ENCODE data around the gene ZNF512. TPM values are rescaled to one million over a fixed set of nuclear protein-coding genes. Genes with fewer than 3 reads are reported as not detected.

ZNF512 gene
- total RNA-seq (2022; extraction: Qiagen RNA extraction) = 14.8 to 19.7 TPM (median 17.7 TPM) in 5 replicates

GRCh38 chr2:27582695-27583389 is at the start of gene ZNF512:
TSS of gene ZNF512 (plus strand) at chr2:27583042. CDS start at chr2:27583113, 71 bp downstream.

GRCh38 chr2:27628767-27629709 is 46.2 kb downstream of the ZNF512 start, which contains the start of the genes CCDC121 and GPN1:
TSS of gene CCDC121 (minus strand) at chr2:27629012. CDS start at chr2:27627799, 1,213 bp downstream.
TSS of gene GPN1 (plus strand) at chr2:27629050. CDS start at chr2:27629059, 9 bp downstream.

GRCh38 chr2:27663285-27664153 is 80.7 kb downstream of the ZNF512 start, which contains the start of the genes SLC4A1AP and SUPT7L:
TSS of gene SLC4A1AP (plus strand) at chr2:27663889. CDS start at chr2:27663915, 26 bp downstream.
TSS of gene SUPT7L (minus strand) at chr2:27663614. CDS start at chr2:27662192, 1,422 bp downstream.

Other genes starting within 250 kb of the ZNF512 start
- gene GTF3C2, start 226.3 kb upstream of the ZNF512 start, total RNA-seq (2022; extraction: Qiagen RNA extraction) = 56.0 to 61.4 TPM (median 59.5 TPM) in 5 replicates
- 52.8 to 60.6 TPM (median 55.7 TPM) in 5 replicates for gene EIF2B4, start 212.7 kb upstream of the ZNF512 start, total RNA-seq (2022; extraction: Qiagen RNA extraction)
- gene SNX17, start 212.4 kb upstream of the ZNF512 start, total RNA-seq (2022; extraction: Qiagen RNA extraction) = 135 to 144 TPM (median 142 TPM) in 5 replicates
- gene ZNF513, start 202.3 kb upstream of the ZNF512 start, total RNA-seq (2022; extraction: Qiagen RNA extraction) = 11.8 to 14.7 TPM (median 13.8 TPM) in 5 replicates
- gene PPM1G, start 173.5 kb upstream of the ZNF512 start, total RNA-seq (2022; extraction: Qiagen RNA extraction) = 156 to 166 TPM (median 158 TPM) in 5 replicates
- gene NRBP1, start 154.4 kb upstream of the ZNF512 start, total RNA-seq (2022; extraction: Qiagen RNA extraction) = 122 to 134 TPM (median 129 TPM) in 5 replicates
- gene KRTCAP3, start 140.7 kb upstream of the ZNF512 start, total RNA-seq (2022; extraction: Qiagen RNA extraction) = 0.47 to 0.72 TPM (median 0.61 TPM) in 4 of 5 replicates, not detected in the other
- 7.7 to 8.7 TPM (median 8.3 TPM) in 5 replicates for gene IFT172, start 93.3 kb upstream of the ZNF512 start, total RNA-seq (2022; extraction: Qiagen RNA extraction)
- 4.2 to 5.4 TPM (median 4.5 TPM) in 5 replicates for gene FNDC4, start 87.8 kb upstream of the ZNF512 start, total RNA-seq (2022; extraction: Qiagen RNA extraction)
- gene GCKR, start 86.2 kb upstream of the ZNF512 start, total RNA-seq (2022; extraction: Qiagen RNA extraction) = 0.10 to 0.42 TPM (median 0.32 TPM) in 5 replicates
- 3.4 to 4.4 TPM (median 4.0 TPM) in 5 replicates for gene CCDC121, start 46.0 kb downstream of the ZNF512 start, total RNA-seq (2022; extraction: Qiagen RNA extraction)
- gene GPN1, start 46.0 kb downstream of the ZNF512 start, total RNA-seq (2022; extraction: Qiagen RNA extraction) = 54.7 to 64.0 TPM (median 56.6 TPM) in 5 replicates
- 25.1 to 32.9 TPM (median 32.8 TPM) in 5 replicates for gene SUPT7L, start 80.6 kb downstream of the ZNF512 start, total RNA-seq (2022; extraction: Qiagen RNA extraction)
- 27.0 to 35.9 TPM (median 28.8 TPM) in 5 replicates for gene SLC4A1AP, start 80.8 kb downstream of the ZNF512 start, total RNA-seq (2022; extraction: Qiagen RNA extraction)
- gene MRPL33, start 188.7 kb downstream of the ZNF512 start, total RNA-seq (2022; extraction: Qiagen RNA extraction) = 314 to 497 TPM (median 353 TPM) in 5 replicates

Data from A549 treated with AZD2906 at 1 μM for 4 hours (cell line).